Measurements from ENCODE around the gene ADH1C.
A peak's percentile ranks its signal among the peaks of the same experiment; 100 is the strongest.
"Not testable (repeated sequence)": the region's sequence is repeated elsewhere in the genome, so short reads cannot be mapped to it uniquely, and the experiment has no call there.

The ADH1C gene

GRCh38 chr4:99377341-99377740 lies 24.8 kb upstream of the ADH1C start:
- not testable (repeated sequence) for H3K4me3 ChIP-seq (ENCODE audit: low read depth, low read length); DNase-seq (ENCODE audit: low read depth)
- peak; percentile 44 for TF ChIP-seq CTCF (IDR thresholded peaks at IDR 0.05; ENCODE audit: low read depth, low read length, missing control alignments)

GRCh38 chr4:99372464-99372863 lies 19.9 kb upstream of the ADH1C start:
- DNase-seq (ENCODE audit: low read depth); H3K4me3 ChIP-seq (ENCODE audit: low read depth, low read length): not testable (repeated sequence)

GRCh38 chr4:99367817-99368216 lies 15.3 kb upstream of the ADH1C start:
- DNase-seq (ENCODE audit: low read depth); H3K4me3 ChIP-seq (ENCODE audit: low read depth, low read length): not testable (repeated sequence)

GRCh38 chr4:99366491-99366890 lies 13.9 kb upstream of the ADH1C start:
- no peak for DNase-seq (ENCODE audit: low read depth)
- no peak for TF ChIP-seq CTCF (IDR thresholded peaks at IDR 0.05; ENCODE audit: low read depth, low read length, missing control alignments)
- no peak overlapping the region for H3K4me3 ChIP-seq (ENCODE audit: low read depth, low read length)

GRCh38 chr4:99362768-99363167 lies 10.2 kb upstream of the ADH1C start:
- no peak overlapping the region for H3K4me3 ChIP-seq (ENCODE audit: low read depth, low read length)
- DNase-seq (ENCODE audit: low read depth): no peak
- no peak for TF ChIP-seq CTCF (IDR thresholded peaks at IDR 0.05; ENCODE audit: low read depth, low read length, missing control alignments)

GRCh38 chr4:99361899-99362275 lies 9.3 kb upstream of the ADH1C start:
- no peak for DNase-seq (ENCODE audit: low read depth)
- no peak for TF ChIP-seq CTCF (IDR thresholded peaks at IDR 0.05; ENCODE audit: low read depth, low read length, missing control alignments)
- H3K4me3 ChIP-seq (ENCODE audit: low read depth, low read length): no peak overlapping the region

GRCh38 chr4:99361268-99361898 lies 8.8 kb upstream of the ADH1C start:
- H3K4me3 ChIP-seq (ENCODE audit: low read depth, low read length): no peak overlapping the region
- no peak for DNase-seq (ENCODE audit: low read depth)
- no peak for TF ChIP-seq CTCF (IDR thresholded peaks at IDR 0.05; ENCODE audit: low read depth, low read length, missing control alignments)

GRCh38 chr4:99359480-99360204 lies 7.1 kb upstream of the ADH1C start:
- no peak for TF ChIP-seq CTCF (IDR thresholded peaks at IDR 0.05; ENCODE audit: low read depth, low read length, missing control alignments)
- no peak overlapping the region for H3K4me3 ChIP-seq (ENCODE audit: low read depth, low read length)
- no peak for DNase-seq (ENCODE audit: low read depth)
